Measurements from ENCODE around the gene S1PR5. TPM values are rescaled to one million over a fixed set of nuclear protein-coding genes. Genes with fewer than 3 reads are reported as not detected.
"Not testable (repeated sequence)": the region's sequence is repeated elsewhere in the genome, so short reads cannot be mapped to it uniquely, and the experiment has no call there.

Gene S1PR5
- polyA plus RNA-seq, 2 donors: 9.4 to 12.1 TPM

- H3K4me1 ChIP-seq (ENCODE audit: control insufficient read depth in 2 of 2, insufficient read depth in 2 of 2, low read length in 1 of 2): peaks cover 0 to 5% of the 10 kb centered on the region in 2 donors
- no peaks in the 10 kb centered on the region for H3K27me3 ChIP-seq (ENCODE audit: control insufficient read depth in 1 of 2, insufficient read depth in 2 of 2, low read length in 2 of 2)
- peaks cover 0 to 2% of the 10 kb centered on the region in 2 donors for H3K9me3 ChIP-seq (ENCODE audit: control insufficient read depth in 2 of 2, insufficient read depth in 1 of 2, low read depth in 1 of 2, low read length in 1 of 2)
- peaks cover 12 to 46% of the 10 kb centered on the region in 2 donors for H3K36me3 ChIP-seq (ENCODE audit: control insufficient read depth in 2 of 2, insufficient read depth in 2 of 2, low read length in 1 of 2)
- H3K4me3 ChIP-seq (ENCODE audit: low read depth in 1 of 2, low read length in 2 of 2): no peak overlapping the region
- WGBS, 2 donors: 97% methylated on average over 18 of the region's 18 CpGs
- peak overlapping the region in 1 of 2 donors; percentile 5 for H3K27ac ChIP-seq (ENCODE audit: low read depth in 2 of 2, low read length in 1 of 2)
These were observed 31.6 kb upstream of the S1PR5 start for GRCh38 chr19:10548746-10549276.

GRCh38 chr19:10546817-10547216 lies 29.6 kb upstream of the S1PR5 start:
- no peak overlapping the region for H3K4me3 ChIP-seq (ENCODE audit: low read depth in 1 of 2, low read length in 2 of 2)
- H3K27ac ChIP-seq (ENCODE audit: low read depth in 2 of 2, low read length in 1 of 2): no peak overlapping the region
- H3K27me3 ChIP-seq (ENCODE audit: control insufficient read depth in 1 of 2, insufficient read depth in 2 of 2, low read length in 2 of 2): no peaks in the 10 kb centered on the region
- peaks cover 0 to 5% of the 10 kb centered on the region in 2 donors for H3K4me1 ChIP-seq (ENCODE audit: control insufficient read depth in 2 of 2, insufficient read depth in 2 of 2, low read length in 1 of 2)
- H3K36me3 ChIP-seq (ENCODE audit: control insufficient read depth in 2 of 2, insufficient read depth in 2 of 2, low read length in 1 of 2): peaks cover 5 to 28% of the 10 kb centered on the region in 2 donors
- peaks cover 0 to 2% of the 10 kb centered on the region in 2 donors for H3K9me3 ChIP-seq (ENCODE audit: control insufficient read depth in 2 of 2, insufficient read depth in 1 of 2, low read depth in 1 of 2, low read length in 1 of 2)
- WGBS, 2 donors: 80 to 90% methylated on average over 17 of the region's 17 CpGs

- Histone ChIP-seq H3K4me1 (ENCODE audit: control insufficient read depth in 2 of 2, insufficient read depth in 2 of 2, low read length in 1 of 2) (peaks cover 0 to 5% of the 10 kb centered on the region in 2 donors), H3K27me3 (ENCODE audit: control insufficient read depth in 1 of 2, insufficient read depth in 2 of 2, low read length in 2 of 2) (no peaks in the 10 kb centered on the region)
- 26 to 27% methylated on average over 23 of the region's 23 CpGs for WGBS, 2 donors
These were observed 27.6 kb upstream of the S1PR5 start for GRCh38 chr19:10544753-10545251.

GRCh38 chr19:10544242-10544752 lies 27.1 kb upstream of the S1PR5 start:
- WGBS, 2 donors: 15% methylated on average over 22 of the region's 22 CpGs
- Histone ChIP-seq H3K9me3 (ENCODE audit: control insufficient read depth in 2 of 2, insufficient read depth in 1 of 2, low read depth in 1 of 2, low read length in 1 of 2) (peaks cover 0 to 2% of the 10 kb centered on the region in 2 donors), H3K4me3 (ENCODE audit: low read depth in 1 of 2, low read length in 2 of 2) (peak overlapping the region; percentile 86 to 89), H3K27ac (ENCODE audit: low read depth in 2 of 2, low read length in 1 of 2) (peak overlapping the region; percentile 76 to 86), H3K36me3 (ENCODE audit: control insufficient read depth in 2 of 2, insufficient read depth in 2 of 2, low read length in 1 of 2) (peaks cover 5 to 21% of the 10 kb centered on the region in 2 donors), H3K4me1 (ENCODE audit: control insufficient read depth in 2 of 2, insufficient read depth in 2 of 2, low read length in 1 of 2) (peaks cover 0 to 5% of the 10 kb centered on the region in 2 donors), H3K27me3 (ENCODE audit: control insufficient read depth in 1 of 2, insufficient read depth in 2 of 2, low read length in 2 of 2) (no peaks in the 10 kb centered on the region)

More at GRCh38 chr19:10544753-10545251, 27.6 kb upstream of the S1PR5 start:
- Histone ChIP-seq H3K9me3 (ENCODE audit: control insufficient read depth in 2 of 2, insufficient read depth in 1 of 2, low read depth in 1 of 2, low read length in 1 of 2) (peaks cover 0 to 2% of the 10 kb centered on the region in 2 donors), H3K27ac (ENCODE audit: low read depth in 2 of 2, low read length in 1 of 2) (peak overlapping the region; percentile 76 to 86), H3K4me3 (ENCODE audit: low read depth in 1 of 2, low read length in 2 of 2) (peak overlapping the region; percentile 86 to 89), H3K36me3 (ENCODE audit: control insufficient read depth in 2 of 2, insufficient read depth in 2 of 2, low read length in 1 of 2) (peaks cover 5 to 21% of the 10 kb centered on the region in 2 donors)

- H3K4me1 ChIP-seq (ENCODE audit: control insufficient read depth in 2 of 2, insufficient read depth in 2 of 2, low read length in 1 of 2): peaks cover 0 to 5% of the 10 kb centered on the region in 2 donors
- peaks cover 4 to 15% of the 10 kb centered on the region in 2 donors for H3K36me3 ChIP-seq (ENCODE audit: control insufficient read depth in 2 of 2, insufficient read depth in 2 of 2, low read length in 1 of 2)
- H3K9me3 ChIP-seq (ENCODE audit: control insufficient read depth in 2 of 2, insufficient read depth in 1 of 2, low read depth in 1 of 2, low read length in 1 of 2): peaks cover 0 to under 1% of the 10 kb centered on the region in 2 donors
- H3K4me3 ChIP-seq (ENCODE audit: low read depth in 1 of 2, low read length in 2 of 2): peak within 1 kb of the TSS; percentile 86 to 89
- no peaks in the 10 kb centered on the region for H3K27me3 ChIP-seq (ENCODE audit: control insufficient read depth in 1 of 2, insufficient read depth in 2 of 2, low read length in 2 of 2)
- peak within 1 kb of the TSS; percentile 76 to 86 for H3K27ac ChIP-seq (ENCODE audit: low read depth in 2 of 2, low read length in 1 of 2)
- 1% methylated on average over 72 to 79 of the region's 79 CpGs for whole genome bisulfite sequencing, 2 donors
These were observed 26.4 kb upstream of the S1PR5 start, which contains the start of gene ATG4D for GRCh38 chr19:10543420-10544241. TSS of gene ATG4D (plus strand) at chr19:10543904. CDS start at chr19:10544091, 187 bp downstream.

- peak overlapping the region; percentile 86 to 89 for H3K4me3 ChIP-seq (ENCODE audit: low read depth in 1 of 2, low read length in 2 of 2)
- H3K36me3 ChIP-seq (ENCODE audit: control insufficient read depth in 2 of 2, insufficient read depth in 2 of 2, low read length in 1 of 2): peaks cover 0 to 11% of the 10 kb centered on the region in 2 donors
- 50 to 52% methylated on average over 8 of the region's 8 CpGs for WGBS, 2 donors
These were observed 25.8 kb upstream of the S1PR5 start for GRCh38 chr19:10543059-10543419.

GRCh38 chr19:10539016-10539415 lies 21.8 kb upstream of the S1PR5 start:
- H3K9me3 ChIP-seq (ENCODE audit: control insufficient read depth in 2 of 2, insufficient read depth in 1 of 2, low read depth in 1 of 2, low read length in 1 of 2); H3K4me3 ChIP-seq (ENCODE audit: low read depth in 1 of 2, low read length in 2 of 2); H3K27ac ChIP-seq (ENCODE audit: low read depth in 2 of 2, low read length in 1 of 2); H3K4me1 ChIP-seq (ENCODE audit: control insufficient read depth in 2 of 2, insufficient read depth in 2 of 2, low read length in 1 of 2); H3K27me3 ChIP-seq (ENCODE audit: control insufficient read depth in 1 of 2, insufficient read depth in 2 of 2, low read length in 2 of 2); H3K36me3 ChIP-seq (ENCODE audit: control insufficient read depth in 2 of 2, insufficient read depth in 2 of 2, low read length in 1 of 2): not testable (repeated sequence)
- WGBS, 2 donors: 78% methylated on average over 7 to 9 of the region's 9 CpGs

More at GRCh38 chr19:10543059-10543419, 25.8 kb upstream of the S1PR5 start:
- Histone ChIP-seq H3K9me3 (ENCODE audit: control insufficient read depth in 2 of 2, insufficient read depth in 1 of 2, low read depth in 1 of 2, low read length in 1 of 2) (no peaks in the 10 kb centered on the region), H3K27ac (ENCODE audit: low read depth in 2 of 2, low read length in 1 of 2) (peak overlapping the region in 1 of 2 donors; percentile 76), H3K4me1 (ENCODE audit: control insufficient read depth in 2 of 2, insufficient read depth in 2 of 2, low read length in 1 of 2) (peaks cover 0 to 5% of the 10 kb centered on the region in 2 donors), H3K27me3 (ENCODE audit: control insufficient read depth in 1 of 2, insufficient read depth in 2 of 2, low read length in 2 of 2) (no peaks in the 10 kb centered on the region)

GRCh38 chr19:10538204-10538983 lies 21.1 kb upstream of the S1PR5 start:
- no peak overlapping the region for H3K27ac ChIP-seq (ENCODE audit: low read depth in 2 of 2, low read length in 1 of 2)
- no peaks in the 10 kb centered on the region for H3K36me3 ChIP-seq (ENCODE audit: control insufficient read depth in 2 of 2, insufficient read depth in 2 of 2, low read length in 1 of 2)
- no peaks in the 10 kb centered on the region for H3K9me3 ChIP-seq (ENCODE audit: control insufficient read depth in 2 of 2, insufficient read depth in 1 of 2, low read depth in 1 of 2, low read length in 1 of 2)
- peaks cover 0 to 5% of the 10 kb centered on the region in 2 donors for H3K4me1 ChIP-seq (ENCODE audit: control insufficient read depth in 2 of 2, insufficient read depth in 2 of 2, low read length in 1 of 2)
- 72 to 73% methylated on average over 20 of the region's 20 CpGs for WGBS, 2 donors
- no peak overlapping the region for H3K4me3 ChIP-seq (ENCODE audit: low read depth in 1 of 2, low read length in 2 of 2)
- no peaks in the 10 kb centered on the region for H3K27me3 ChIP-seq (ENCODE audit: control insufficient read depth in 1 of 2, insufficient read depth in 2 of 2, low read length in 2 of 2)

GRCh38 chr19:10537668-10538067 lies 20.4 kb upstream of the S1PR5 start:
- Histone ChIP-seq H3K36me3 (ENCODE audit: control insufficient read depth in 2 of 2, insufficient read depth in 2 of 2, low read length in 1 of 2) (no peaks in the 10 kb centered on the region), H3K4me1 (ENCODE audit: control insufficient read depth in 2 of 2, insufficient read depth in 2 of 2, low read length in 1 of 2) (peaks cover 0 to 5% of the 10 kb centered on the region in 2 donors), H3K27ac (ENCODE audit: low read depth in 2 of 2, low read length in 1 of 2) (no peak overlapping the region), H3K4me3 (ENCODE audit: low read depth in 1 of 2, low read length in 2 of 2) (no peak overlapping the region), H3K9me3 (ENCODE audit: control insufficient read depth in 2 of 2, insufficient read depth in 1 of 2, low read depth in 1 of 2, low read length in 1 of 2) (no peaks in the 10 kb centered on the region), H3K27me3 (ENCODE audit: control insufficient read depth in 1 of 2, insufficient read depth in 2 of 2, low read length in 2 of 2) (no peaks in the 10 kb centered on the region)
- 73 to 74% methylated on average over 11 of the region's 11 CpGs for WGBS, 2 donors

Data from esophagus (tissue), 2 donors.